Parathyroid adenoma (tissue), 2 donors: ENCODE results near the gene PEPD.
"Not testable (repeated sequence)": the region's sequence is repeated elsewhere in the genome, so short reads cannot be mapped to it uniquely, and the experiment has no call there.

ENCODE experiments used
- H2AFZ ChIP-seq: fragments of 300-600 bp; sonication (generic); one replicate; pipeline ENCODE4 v1.7.0; 2017; ENCODE audit warnings: antibody characterized with exemption, mild to moderate bottlenecking
- H3K27ac ChIP-seq: fragments of 300-600 bp; sonication (generic); one replicate; pipeline ENCODE4 v1.7.0; 2017
- H3K27me3 ChIP-seq: fragments of 300-600 bp; sonication (generic); one replicate; pipeline ENCODE4 v1.7.0; 2017; ENCODE audit warnings: low read length; ENCODE audit not compliant: control insufficient read depth, insufficient read depth
- H3K36me3 ChIP-seq: fragments of 300-600 bp; sonication (generic); one replicate; pipeline ENCODE4 v1.7.0; 2017; ENCODE audit warnings: low read length; ENCODE audit not compliant: control insufficient read depth, insufficient read depth
- H3K4me1 ChIP-seq: fragments of 300-600 bp; sonication (generic); one replicate; pipeline ENCODE4 v1.7.0; 2017; ENCODE audit warnings: control low read depth
- H3K4me2 ChIP-seq: fragments of 300-600 bp; sonication (generic); one replicate; pipeline ENCODE4 v1.7.0; 2017; ENCODE audit warnings: low read length
- H3K4me3 ChIP-seq: fragments of 300-600 bp; sonication (generic); one replicate; pipeline ENCODE4 v1.7.0; 2017; ENCODE audit warnings: low read depth, low read length
- H3K79me2 ChIP-seq: fragments of 300-600 bp; sonication (generic); one replicate; pipeline ENCODE4 v1.7.0; 2017; ENCODE audit warnings: control low read depth
- H3K9ac ChIP-seq: fragments of 300-600 bp; sonication (generic); one replicate; pipeline ENCODE4 v1.7.0; 2017; ENCODE audit warnings: mild to moderate bottlenecking
- H3K9me3 ChIP-seq: fragments of 300-600 bp; sonication (generic); one replicate; pipeline ENCODE4 v1.7.0; 2017; ENCODE audit warnings: low read length; ENCODE audit not compliant: control insufficient read depth
- CTCF ChIP-seq: fragments of 300-600 bp; sonication (generic); IDR thresholded peaks from one replicate; pipeline ENCODE4 v1.7.0; 2017; ENCODE audit warnings: antibody characterized with exemption, mild to moderate bottlenecking
- donor health status: primary hyperparathyroidism.

PEPD gene

GRCh38 chr19:33492090-33492489 lies 29.5 kb downstream of the PEPD start:
- H3K27ac ChIP-seq: no peak overlapping the region
- H3K79me2 ChIP-seq: no peaks in the 10 kb centered on the region
- TF ChIP-seq CTCF: no peak
- H2AFZ ChIP-seq: no peak overlapping the region
- no peak overlapping the region for H3K9ac ChIP-seq
- no peaks in the 10 kb centered on the region for H3K36me3 ChIP-seq
- H3K4me3 ChIP-seq: no peak overlapping the region
- H3K4me2 ChIP-seq: no peak overlapping the region
- H3K27me3 ChIP-seq: no peaks in the 10 kb centered on the region
- no peaks in the 10 kb centered on the region for H3K4me1 ChIP-seq
- no peaks in the 10 kb centered on the region for H3K9me3 ChIP-seq

- not testable (repeated sequence) for H3K4me3 ChIP-seq, H3K79me2 ChIP-seq, H3K4me2 ChIP-seq, H2AFZ ChIP-seq, H3K36me3 ChIP-seq, H3K27me3 ChIP-seq, H3K4me1 ChIP-seq, H3K27ac ChIP-seq, H3K9me3 ChIP-seq, H3K9ac ChIP-seq
These were observed 31.0 kb downstream of the PEPD start for GRCh38 chr19:33490596-33490995.

GRCh38 chr19:33490041-33490451 lies 31.5 kb downstream of the PEPD start:
- H3K27ac ChIP-seq: no peak overlapping the region
- H3K4me3 ChIP-seq: no peak overlapping the region
- no peak overlapping the region for H3K9ac ChIP-seq
- H3K36me3 ChIP-seq: no peaks in the 10 kb centered on the region
- H3K79me2 ChIP-seq: no peaks in the 10 kb centered on the region
- no peaks in the 10 kb centered on the region for H3K4me1 ChIP-seq
- H3K4me2 ChIP-seq: no peak overlapping the region
- no peaks in the 10 kb centered on the region for H3K9me3 ChIP-seq
- no peak overlapping the region for H2AFZ ChIP-seq
- no peaks in the 10 kb centered on the region for H3K27me3 ChIP-seq
- TF ChIP-seq CTCF: no peak

GRCh38 chr19:33488826-33489225 lies 32.8 kb downstream of the PEPD start:
- no peak overlapping the region for H3K9ac ChIP-seq
- H3K4me3 ChIP-seq: no peak overlapping the region
- no peak overlapping the region for H3K4me2 ChIP-seq
- H3K27ac ChIP-seq: no peak overlapping the region
- no peak for TF ChIP-seq CTCF
- H3K4me1 ChIP-seq: no peaks in the 10 kb centered on the region
- H3K79me2 ChIP-seq: no peaks in the 10 kb centered on the region
- H3K36me3 ChIP-seq: no peaks in the 10 kb centered on the region
- H3K27me3 ChIP-seq: no peaks in the 10 kb centered on the region
- no peak overlapping the region for H2AFZ ChIP-seq
- no peaks in the 10 kb centered on the region for H3K9me3 ChIP-seq

GRCh38 chr19:33487901-33488800 lies 33.4 kb downstream of the PEPD start:
- H3K27me3 ChIP-seq: no peaks in the 10 kb centered on the region
- no peak overlapping the region for H3K27ac ChIP-seq
- no peak for TF ChIP-seq CTCF
- no peaks in the 10 kb centered on the region for H3K79me2 ChIP-seq
- no peaks in the 10 kb centered on the region for H3K36me3 ChIP-seq
- H3K9me3 ChIP-seq: no peaks in the 10 kb centered on the region
- H3K9ac ChIP-seq: no peak overlapping the region
- no peak overlapping the region for H2AFZ ChIP-seq
- H3K4me3 ChIP-seq: no peak overlapping the region
- no peaks in the 10 kb centered on the region for H3K4me1 ChIP-seq
- H3K4me2 ChIP-seq: no peak overlapping the region
